ENCODE data around the gene UBQLN4.

DNA sequence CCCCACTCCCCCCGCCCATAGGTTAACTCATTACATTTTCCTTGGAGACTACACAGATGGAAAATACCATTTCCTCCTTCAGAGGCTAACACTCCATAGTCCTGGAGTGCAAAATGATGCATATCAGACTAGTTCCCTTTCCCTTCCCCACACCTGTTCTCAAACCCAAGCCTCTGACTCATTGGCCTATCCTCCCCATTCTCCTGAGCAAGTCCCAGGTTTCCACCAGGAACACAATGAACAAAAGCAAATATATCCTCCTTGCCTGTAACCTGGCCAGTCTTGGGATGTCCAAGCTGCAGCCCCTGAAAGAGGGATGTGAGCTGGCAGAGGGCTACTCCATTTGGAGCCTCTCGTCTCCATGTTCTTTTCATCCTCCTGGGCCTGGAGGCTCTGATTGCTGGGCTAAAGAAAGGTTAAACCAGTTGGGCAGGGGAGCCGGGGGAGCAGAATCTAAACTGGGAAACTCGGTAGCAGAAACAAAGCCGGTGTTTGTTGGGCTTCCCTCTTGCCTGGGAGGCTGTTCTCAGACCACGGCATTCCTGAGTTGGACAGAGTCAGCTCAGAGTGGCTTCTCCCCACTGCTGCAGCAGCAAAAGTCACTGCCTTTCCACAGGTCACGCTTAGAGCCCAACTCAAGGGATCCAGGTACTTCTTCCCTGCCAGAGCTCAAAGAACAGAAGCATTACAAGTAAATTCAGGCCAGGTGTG, 46.8 kb downstream of the UBQLN4 start:
- TF ChIP-seq, protein P1, sequence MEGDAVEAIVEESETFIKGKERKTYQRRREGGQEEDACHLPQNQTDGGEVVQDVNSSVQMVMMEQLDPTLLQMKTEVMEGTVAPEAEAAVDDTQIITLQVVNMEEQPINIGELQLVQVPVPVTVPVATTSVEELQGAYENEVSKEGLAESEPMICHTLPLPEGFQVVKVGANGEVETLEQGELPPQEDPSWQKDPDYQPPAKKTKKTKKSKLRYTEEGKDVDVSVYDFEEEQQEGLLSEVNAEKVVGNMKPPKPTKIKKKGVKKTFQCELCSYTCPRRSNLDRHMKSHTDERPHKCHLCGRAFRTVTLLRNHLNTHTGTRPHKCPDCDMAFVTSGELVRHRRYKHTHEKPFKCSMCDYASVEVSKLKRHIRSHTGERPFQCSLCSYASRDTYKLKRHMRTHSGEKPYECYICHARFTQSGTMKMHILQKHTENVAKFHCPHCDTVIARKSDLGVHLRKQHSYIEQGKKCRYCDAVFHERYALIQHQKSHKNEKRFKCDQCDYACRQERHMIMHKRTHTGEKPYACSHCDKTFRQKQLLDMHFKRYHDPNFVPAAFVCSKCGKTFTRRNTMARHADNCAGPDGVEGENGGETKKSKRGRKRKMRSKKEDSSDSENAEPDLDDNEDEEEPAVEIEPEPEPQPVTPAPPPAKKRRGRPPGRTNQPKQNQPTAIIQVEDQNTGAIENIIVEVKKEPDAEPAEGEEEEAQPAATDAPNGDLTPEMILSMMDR (conservative IDR thresholded peaks at IDR 0.05; ENCODE audit: low read length) = no peak
- TF ChIP-seq EZH2phosphoT487 (IDR thresholded peaks at IDR 0.05; ENCODE audit: borderline replicate concordance) = no peak
